HL-60 (cell line): Measurements from ENCODE around the gene COL16A1.

ENCODE experiments used
- CTCF ChIP-seq: IDR thresholded peaks from one replicate; pipeline ENCODE4 v1.5.1; 2011; ENCODE audit warnings: low read length, control low read depth, inconsistent platforms; ENCODE audit not compliant: insufficient read depth
- POLR2AphosphoS5 ChIP-seq: IDR thresholded peaks from 2 replicates; pipeline ENCODE4 v1.6.1; 2012; ENCODE audit warnings: low read depth
- SPI1 ChIP-seq: IDR thresholded peaks from 2 replicates; pipeline ENCODE4 v1.6.1; 2012; ENCODE audit warnings: low read depth, mild to moderate bottlenecking, borderline replicate concordance
- TF ChIP-seq, protein P1 (sequence below): IDR thresholded peaks from 2 replicates; pipeline ENCODE4 v1.6.1; 2012; ENCODE audit warnings: low read depth; ENCODE audit not compliant: insufficient replicate concordance

- no peak for TF ChIP-seq CTCF
- no peak for TF ChIP-seq SPI1
- TF ChIP-seq, protein P1, sequence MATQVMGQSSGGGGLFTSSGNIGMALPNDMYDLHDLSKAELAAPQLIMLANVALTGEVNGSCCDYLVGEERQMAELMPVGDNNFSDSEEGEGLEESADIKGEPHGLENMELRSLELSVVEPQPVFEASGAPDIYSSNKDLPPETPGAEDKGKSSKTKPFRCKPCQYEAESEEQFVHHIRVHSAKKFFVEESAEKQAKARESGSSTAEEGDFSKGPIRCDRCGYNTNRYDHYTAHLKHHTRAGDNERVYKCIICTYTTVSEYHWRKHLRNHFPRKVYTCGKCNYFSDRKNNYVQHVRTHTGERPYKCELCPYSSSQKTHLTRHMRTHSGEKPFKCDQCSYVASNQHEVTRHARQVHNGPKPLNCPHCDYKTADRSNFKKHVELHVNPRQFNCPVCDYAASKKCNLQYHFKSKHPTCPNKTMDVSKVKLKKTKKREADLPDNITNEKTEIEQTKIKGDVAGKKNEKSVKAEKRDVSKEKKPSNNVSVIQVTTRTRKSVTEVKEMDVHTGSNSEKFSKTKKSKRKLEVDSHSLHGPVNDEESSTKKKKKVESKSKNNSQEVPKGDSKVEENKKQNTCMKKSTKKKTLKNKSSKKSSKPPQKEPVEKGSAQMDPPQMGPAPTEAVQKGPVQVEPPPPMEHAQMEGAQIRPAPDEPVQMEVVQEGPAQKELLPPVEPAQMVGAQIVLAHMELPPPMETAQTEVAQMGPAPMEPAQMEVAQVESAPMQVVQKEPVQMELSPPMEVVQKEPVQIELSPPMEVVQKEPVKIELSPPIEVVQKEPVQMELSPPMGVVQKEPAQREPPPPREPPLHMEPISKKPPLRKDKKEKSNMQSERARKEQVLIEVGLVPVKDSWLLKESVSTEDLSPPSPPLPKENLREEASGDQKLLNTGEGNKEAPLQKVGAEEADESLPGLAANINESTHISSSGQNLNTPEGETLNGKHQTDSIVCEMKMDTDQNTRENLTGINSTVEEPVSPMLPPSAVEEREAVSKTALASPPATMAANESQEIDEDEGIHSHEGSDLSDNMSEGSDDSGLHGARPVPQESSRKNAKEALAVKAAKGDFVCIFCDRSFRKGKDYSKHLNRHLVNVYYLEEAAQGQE = no peak
- no peak for TF ChIP-seq POLR2AphosphoS5
These were observed 53.4 kb downstream of the COL16A1 start for GRCh38 chr1:31650161-31651088.
